Loucy (cell line): ENCODE data around the gene CBX8.

Experiments
- CTCF ChIP-seq: fragments of 200-600 bp; sonication (generic); conservative IDR thresholded peaks from 2 replicates; pipeline ENCODE4 v1.5.1; 2014; ENCODE audit warnings: mild to moderate bottlenecking, antibody characterized with exemption, low read length
- EZH2phosphoT487 ChIP-seq: fragments of 200-600 bp; IDR thresholded peaks from 2 replicates; pipeline ENCODE4 v1.6.1; 2018; ENCODE audit warnings: antibody characterized with exemption, mild to moderate bottlenecking, moderate library complexity, borderline replicate concordance

GRCh38 chr17:79845601-79845949 is 48.7 kb upstream of the CBX8 start:
- TF ChIP-seq CTCF, result no peak
- TF ChIP-seq EZH2phosphoT487, result no peak
